SK-MEL-5 (cell line): ENCODE results near the gene TAS2R20. TPM values are rescaled to one million over a fixed set of nuclear protein-coding genes. Genes with fewer than 3 reads are reported as not detected.

ENCODE experiments used
- DNase-seq: peaks from one replicate; pipeline ENCODE4 v3.0.0-alpha.2; 2016; ENCODE audit warnings: low read depth, low spot score
- in situ Hi-C: cut with HindIII; loops from 2 replicates; pipeline ENCODE4 v1.10.0; 2016; ENCODE audit warnings: low sequenced_read_pairs, high pct_unique_total_duplicates, low pct_unique_long_range_greater_than_20kb
- total RNA-seq: library from RNA; depleted of rRNA; stranded (reverse); fragments of >200 nt; shearing (Covaris generic); gene quantifications from 2 replicates; pipeline ENCODE4 v1.2.3, GENCODE V29; 2014; rRNA removed

Gene TAS2R20
- total RNA-seq, 1 experiment from 2014 or later, result 1.1 TPM

- in situ Hi-C loops, result no loop called here
These were observed 29.2 kb downstream of the TAS2R20 start for GRCh38 chr12:10968765-10969456.

GRCh38 chr12:10967409-10967808, 30.7 kb downstream of the TAS2R20 start:
- in situ Hi-C loops, result no loop called here
- peak; percentile 41 for DNase-seq

More at GRCh38 chr12:10968765-10969456, 29.2 kb downstream of the TAS2R20 start:
- DNase-seq, result no peak

GRCh38 chr12:10966314-10966713, 31.8 kb downstream of the TAS2R20 start:
- no peak for DNase-seq
- in situ Hi-C loops, result no loop called here

- no peak for DNase-seq
- in situ Hi-C loops, result no loop called here
These were observed 32.6 kb downstream of the TAS2R20 start for GRCh38 chr12:10965476-10965875.

- in situ Hi-C loops, result no loop called here
- DNase-seq, result no peak
These were observed 37.9 kb downstream of the TAS2R20 start for GRCh38 chr12:10960211-10960610.

- peak; percentile 56 for DNase-seq
- in situ Hi-C loops, result no loop called here
These were observed 38.3 kb downstream of the TAS2R20 start for GRCh38 chr12:10959804-10960203.

GRCh38 chr12:10957741-10958140, 40.4 kb downstream of the TAS2R20 start:
- in situ Hi-C loops, result no loop called here
- DNase-seq, result no peak

GRCh38 chr12:10956085-10956484, 42.0 kb downstream of the TAS2R20 start:
- in situ Hi-C loops, result no loop called here
- no peak for DNase-seq

GRCh38 chr12:10952645-10953044, 45.5 kb downstream of the TAS2R20 start:
- in situ Hi-C loops, result no loop called here
- no peak for DNase-seq

Other genes with a start within 250 kb of the TAS2R20 start
- gene TAS2R7, start 195.7 kb downstream of the TAS2R20 start, total RNA-seq, result not detected in 2 replicates
- not detected in 2 replicates for gene TAS2R8, start 191.0 kb downstream of the TAS2R20 start, total RNA-seq
- not detected in 2 replicates for gene TAS2R9, start 188.1 kb downstream of the TAS2R20 start, total RNA-seq
- gene TAS2R10, start 171.9 kb downstream of the TAS2R20 start, total RNA-seq, result 0.13 and 0.98 TPM in 2 replicates
- gene PRR4, start 148.8 kb downstream of the TAS2R20 start, total RNA-seq, result 3.2 and 4.6 TPM in 2 replicates
- gene PRH1, start 114.0 kb downstream of the TAS2R20 start, total RNA-seq, result 8.8 and 11.5 TPM in 2 replicates
- 0.18 TPM in 1 of 2 replicates, not detected in the other for gene TAS2R13, start 88.7 kb downstream of the TAS2R20 start, total RNA-seq
- gene PRH2, start 69.1 kb downstream of the TAS2R20 start, total RNA-seq, result 0.26 TPM in 1 of 2 replicates, not detected in the other
- 1.6 and 1.8 TPM in 2 replicates for gene TAS2R14, start 59.0 kb downstream of the TAS2R20 start, total RNA-seq
- gene TAS2R50, start 11.4 kb downstream of the TAS2R20 start, total RNA-seq, result 1.3 TPM in 1 of 2 replicates, not detected in the other
- gene TAS2R19, start 24.3 kb upstream of the TAS2R20 start, total RNA-seq, result 0.32 and 0.55 TPM in 2 replicates
- 0.98 and 1.7 TPM in 2 replicates for gene TAS2R31, start 33.1 kb upstream of the TAS2R20 start, total RNA-seq
- gene TAS2R46, start 64.0 kb upstream of the TAS2R20 start, total RNA-seq, result 0.16 and 0.95 TPM in 2 replicates
- 0.42 and 0.51 TPM in 2 replicates for gene TAS2R43, start 94.0 kb upstream of the TAS2R20 start, total RNA-seq
- 0.74 and 0.75 TPM in 2 replicates for gene TAS2R30, start 136.3 kb upstream of the TAS2R20 start, total RNA-seq
- gene SMIM10L1, start 172.9 kb upstream of the TAS2R20 start, total RNA-seq, result 10.6 and 11.3 TPM in 2 replicates
- gene TAS2R42, start 188.6 kb upstream of the TAS2R20 start, total RNA-seq, result not detected in 2 replicates